HUES64 (cell line): Measurements from ENCODE around the gene SLC9A9. TPM values are rescaled to one million over a fixed set of nuclear protein-coding genes. Genes with fewer than 3 reads are reported as not detected.

Source experiments
- H3K27ac ChIP-seq: 2 replicates; pipeline ENCODE4 v1.7.0; 2013; ENCODE audit warnings: low read depth, low read length, inconsistent platforms
- H3K27me3 ChIP-seq: 2 replicates; pipeline ENCODE4 v1.6.1; 2013; ENCODE audit warnings: mild to moderate bottlenecking, low read length; ENCODE audit not compliant: insufficient read depth
- H3K36me3 ChIP-seq: 2 replicates; pipeline ENCODE4 v1.6.1; 2013; ENCODE audit warnings: mild to moderate bottlenecking, low read length; ENCODE audit not compliant: insufficient read depth
- H3K4me1 ChIP-seq: 2 replicates; pipeline ENCODE4 v1.6.1; 2013; ENCODE audit warnings: mild to moderate bottlenecking, low read length, moderate library complexity; ENCODE audit not compliant: insufficient read depth
- H3K4me3 ChIP-seq: 2 replicates; pipeline ENCODE4 v1.5.1; 2013; ENCODE audit warnings: mild to moderate bottlenecking, low read length, moderate library complexity
- H3K9ac ChIP-seq: 2 replicates; pipeline ENCODE4 v1.6.1; 2013; ENCODE audit warnings: mild to moderate bottlenecking, low read depth, low read length
- H3K9me3 ChIP-seq: 2 replicates; pipeline ENCODE4 v1.6.1; 2013; ENCODE audit warnings: low read depth, low read length; ENCODE audit not compliant: insufficient read depth
- WGBS: fragments of 150-250, 120-280 bp; methylation state at CpG from one replicate; pipeline ENCODE4 v1.1.7; 2013; ENCODE audit warnings: missing lambda C conversion rate; 5-methylcytosine and 5-hydroxymethylcytosine counted together
- polyA plus RNA-seq, 2 experiments: library from polyadenylated mRNA; stranded (reverse); fragments of 50-300 nt; gene quantifications; one replicate each; pipeline ENCODE4 v1.2.3, GENCODE V29; 2013

The SLC9A9 gene
- polyA plus RNA-seq (2013, experiment 1 of 2): 1.4 TPM
- 1.8 TPM for polyA plus RNA-seq (2013, experiment 2 of 2)

DNA sequence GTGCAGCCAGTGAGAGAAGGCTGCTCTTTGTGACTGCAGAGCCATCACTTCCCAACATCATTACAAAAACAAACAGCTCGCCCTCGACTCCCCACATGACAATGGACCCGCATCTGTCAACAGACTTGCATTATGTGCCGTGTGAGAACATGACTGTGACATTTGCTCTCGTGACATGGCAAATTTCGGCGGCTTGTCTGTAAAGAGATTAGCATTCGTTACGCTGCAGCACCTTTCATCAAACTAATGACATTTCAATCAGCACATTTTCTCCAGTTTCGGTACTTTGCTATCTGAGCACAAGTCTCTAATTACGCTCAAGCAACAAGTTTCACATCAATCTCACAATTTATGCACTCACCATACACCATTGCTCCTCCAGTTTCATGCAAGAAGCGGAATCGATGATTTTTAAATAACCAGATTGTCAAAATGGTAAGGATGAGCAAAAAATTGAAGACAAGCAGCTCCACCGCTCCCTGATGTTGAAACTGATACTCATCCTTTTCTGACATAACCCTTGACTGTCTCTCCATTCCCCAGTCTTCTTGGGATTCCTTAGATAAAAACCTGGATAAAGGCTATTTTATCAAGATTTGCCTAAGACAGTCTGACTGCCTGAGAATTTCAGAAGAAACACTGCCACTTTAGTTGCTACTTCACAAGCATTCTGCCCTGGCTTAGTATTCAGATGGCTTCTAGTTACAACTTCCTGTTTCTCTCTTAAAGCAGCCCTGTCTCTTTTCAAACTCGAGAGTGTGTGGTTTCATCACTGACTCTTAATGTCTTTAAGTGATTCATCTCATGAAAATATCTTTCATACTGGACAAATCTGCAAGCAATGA, at the start of gene SLC9A9:
Gene SLC9A9 (minus strand): TSS at position 682 of the 845 bp plus-strand sequence. CDS start 146 bp downstream, at position 536.
- Histone ChIP-seq H3K9ac (no peak within 1 kb of the TSS), H3K27ac (no peak within 1 kb of the TSS)
- WGBS: 18% methylated on average over 15 of the region's 15 CpGs

GRCh38 chr3:143897576-143898295, 49.5 kb upstream of the SLC9A9 start:
- Histone ChIP-seq H3K4me1 (no peaks in the 10 kb centered on the region), H3K9ac (no peak overlapping the region), H3K36me3 (no peaks in the 10 kb centered on the region), H3K27ac (no peak overlapping the region), H3K9me3 (no peaks in the 10 kb centered on the region), H3K4me3 (no peak overlapping the region), H3K27me3 (no peaks in the 10 kb centered on the region)
- 72% methylated on average over 7 of the region's 7 CpGs for WGBS

More for the DNA sequence above, at the start of gene SLC9A9:
- Histone ChIP-seq H3K27me3 (no peaks in the 10 kb centered on the region), H3K4me3 (peak within 1 kb of the TSS; percentile 41), H3K4me1 (peaks cover 20% of the 10 kb centered on the region; the same call in 1 of the 2 replicates), H3K9me3 (no peaks in the 10 kb centered on the region), H3K36me3 (no peaks in the 10 kb centered on the region)

- no peaks in the 10 kb centered on the region for H3K36me3 ChIP-seq
- no peaks in the 10 kb centered on the region for H3K9me3 ChIP-seq
- no peak overlapping the region for H3K4me3 ChIP-seq
- H3K27me3 ChIP-seq: no peaks in the 10 kb centered on the region
- H3K9ac ChIP-seq: no peak overlapping the region
- 93% methylated on average over 4 of the region's 4 CpGs for WGBS
- H3K4me1 ChIP-seq: no peaks in the 10 kb centered on the region
- H3K27ac ChIP-seq: no peak overlapping the region
These were observed 48.2 kb upstream of the SLC9A9 start for GRCh38 chr3:143896486-143896885.

DNA sequence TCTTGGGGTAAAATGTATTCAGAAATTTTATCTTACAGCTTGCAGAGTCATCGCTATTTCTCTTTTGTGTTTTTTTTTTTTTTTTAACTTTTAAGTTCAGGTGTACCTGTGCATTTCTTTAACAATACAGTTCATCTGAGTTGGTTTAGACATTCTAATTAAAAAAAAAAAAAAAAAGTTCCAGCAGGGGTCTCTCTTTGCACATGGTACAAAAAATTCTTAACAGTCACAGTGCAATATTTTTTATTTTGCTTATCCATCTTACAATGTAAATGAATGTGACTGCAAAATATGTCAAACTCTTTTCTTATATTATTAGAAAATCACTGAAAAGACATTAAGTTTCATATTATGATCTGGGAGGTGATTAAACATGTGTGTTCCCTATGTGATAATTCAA, 47.5 kb upstream of the SLC9A9 start:
- no peak overlapping the region for H3K4me3 ChIP-seq
- H3K9me3 ChIP-seq: no peaks in the 10 kb centered on the region
- H3K36me3 ChIP-seq: no peaks in the 10 kb centered on the region
- WGBS: no CpG with 5 or more reads among the region's 1 CpG
- H3K27ac ChIP-seq: no peak overlapping the region
- no peaks in the 10 kb centered on the region for H3K27me3 ChIP-seq
- H3K4me1 ChIP-seq: no peaks in the 10 kb centered on the region
- H3K9ac ChIP-seq: no peak overlapping the region

DNA sequence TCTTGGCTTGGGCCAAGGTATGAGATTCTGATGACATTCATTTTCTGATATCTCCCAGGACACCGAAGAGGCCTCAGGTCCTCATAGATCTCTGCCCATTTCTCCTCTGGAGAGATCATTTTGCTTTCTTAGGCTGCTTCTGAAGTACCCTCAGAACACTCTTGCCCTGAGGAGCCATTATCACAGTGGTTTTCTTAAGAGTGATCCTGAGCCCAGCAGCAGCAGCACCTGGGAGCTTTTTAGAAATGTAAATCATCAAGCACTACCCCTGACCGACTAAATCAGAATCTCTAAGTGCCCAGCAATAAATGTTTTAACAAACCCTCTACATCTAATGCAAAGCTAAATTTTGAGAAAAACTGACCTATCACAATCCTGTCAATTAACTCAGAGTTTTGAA, 40.6 kb upstream of the SLC9A9 start:
- Histone ChIP-seq H3K9me3 (no peaks in the 10 kb centered on the region), H3K4me1 (peaks cover 22% of the 10 kb centered on the region), H3K27ac (peak overlapping the region; percentile 24; the same call in 1 of the 2 replicates), H3K4me3 (no peak overlapping the region), H3K36me3 (no peaks in the 10 kb centered on the region), H3K9ac (no peak overlapping the region), H3K27me3 (no peaks in the 10 kb centered on the region)
- 18% methylated on average over 2 of the region's 2 CpGs for whole genome bisulfite sequencing

DNA sequence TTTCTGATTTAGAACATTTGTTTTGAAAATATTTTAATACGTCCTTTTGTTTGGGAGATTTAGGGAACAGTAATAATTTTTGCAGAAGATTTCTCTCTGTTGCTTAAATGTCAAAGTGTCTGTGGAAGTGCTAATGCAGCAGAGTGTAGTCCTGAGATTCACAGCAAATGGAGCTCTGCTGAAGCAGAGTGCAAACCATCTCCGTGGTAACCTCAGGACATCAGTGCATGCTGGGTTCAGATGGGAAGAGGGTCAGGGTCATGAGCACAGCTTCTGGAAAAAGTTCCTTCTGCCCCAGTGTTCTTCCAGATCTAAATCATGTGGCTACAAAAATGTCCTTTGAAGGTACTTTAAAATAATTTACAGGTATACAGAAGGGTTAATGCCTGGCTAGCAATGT, 39.9 kb upstream of the SLC9A9 start:
- Histone ChIP-seq H3K36me3 (no peaks in the 10 kb centered on the region), H3K4me1 (peaks cover 25% of the 10 kb centered on the region), H3K4me3 (no peak overlapping the region), H3K9ac (no peak overlapping the region), H3K27ac (no peak overlapping the region), H3K27me3 (no peaks in the 10 kb centered on the region), H3K9me3 (no peaks in the 10 kb centered on the region)
- 74% methylated on average over 2 of the region's 2 CpGs for WGBS

DNA sequence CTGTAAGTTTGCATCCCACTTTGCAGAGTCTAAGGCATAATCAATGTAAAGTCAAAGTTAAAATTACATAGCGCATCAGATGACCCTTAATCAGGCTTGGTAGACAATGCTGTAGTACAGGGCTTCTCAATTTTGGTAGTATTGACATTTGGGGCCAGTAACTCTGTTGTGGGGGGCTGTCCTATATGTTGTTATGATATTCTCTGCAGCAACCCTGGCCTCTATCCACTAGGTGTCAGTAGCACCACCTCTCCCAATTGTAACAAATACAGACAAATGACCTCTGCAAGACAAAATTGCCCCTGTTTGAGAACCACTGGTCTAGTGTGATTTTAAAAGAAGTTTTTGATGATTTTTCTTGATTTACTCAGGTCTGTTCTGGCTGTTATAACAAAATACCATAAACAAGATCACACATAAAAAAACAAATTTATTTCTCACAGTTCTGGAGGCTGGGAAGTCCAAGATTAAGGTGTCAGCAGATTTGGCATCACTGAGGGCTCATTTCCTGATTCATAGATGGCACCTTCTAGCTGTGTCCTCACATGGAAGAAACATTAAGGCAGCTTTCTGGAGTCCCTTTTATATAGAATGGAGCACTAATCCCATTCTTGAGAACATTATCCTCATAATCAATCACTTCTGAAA, 37.6 kb upstream of the SLC9A9 start:
- H3K27ac ChIP-seq: no peak overlapping the region
- no peaks in the 10 kb centered on the region for H3K9me3 ChIP-seq
- WGBS: 96% methylated on average over 1 of the region's 1 CpG
- H3K4me1 ChIP-seq: peaks cover 25% of the 10 kb centered on the region
- no peaks in the 10 kb centered on the region for H3K36me3 ChIP-seq
- H3K9ac ChIP-seq: no peak overlapping the region
- H3K4me3 ChIP-seq: no peak overlapping the region
- no peaks in the 10 kb centered on the region for H3K27me3 ChIP-seq

GRCh38 chr3:143884861-143885260, 36.6 kb upstream of the SLC9A9 start:
- 88% methylated on average over 3 of the region's 3 CpGs for WGBS
- Histone ChIP-seq H3K27ac (no peak overlapping the region), H3K9ac (no peak overlapping the region), H3K4me3 (no peak overlapping the region), H3K36me3 (no peaks in the 10 kb centered on the region), H3K9me3 (no peaks in the 10 kb centered on the region), H3K4me1 (peaks cover 25% of the 10 kb centered on the region), H3K27me3 (no peaks in the 10 kb centered on the region)

DNA sequence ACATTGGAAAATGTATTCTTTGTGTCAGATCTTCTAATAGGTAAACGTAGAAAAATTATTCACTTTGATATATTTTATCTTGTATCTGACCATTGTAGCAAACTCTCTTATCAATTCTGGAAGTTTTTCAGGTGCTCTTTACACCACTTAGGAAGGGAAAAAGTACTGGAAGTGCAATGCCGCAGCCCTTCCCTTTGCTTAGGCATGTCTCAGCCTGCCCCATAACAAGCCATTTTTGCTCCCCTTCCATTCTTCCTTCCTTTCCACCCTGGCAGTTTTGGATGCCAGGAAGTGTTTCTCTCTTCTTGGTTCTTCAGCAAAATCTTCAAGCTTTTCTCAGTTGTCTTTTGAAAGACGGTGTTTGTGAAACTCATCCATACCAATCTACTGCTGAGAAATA, 34.9 kb upstream of the SLC9A9 start:
- peaks cover 9% of the 10 kb centered on the region; the same call in 1 of the 2 replicates for H3K4me1 ChIP-seq
- WGBS: 100% methylated on average over 2 of the region's 3 CpGs
- no peak overlapping the region for H3K9ac ChIP-seq
- H3K36me3 ChIP-seq: no peaks in the 10 kb centered on the region
- no peaks in the 10 kb centered on the region for H3K27me3 ChIP-seq
- H3K9me3 ChIP-seq: no peaks in the 10 kb centered on the region
- no peak overlapping the region for H3K27ac ChIP-seq
- no peak overlapping the region for H3K4me3 ChIP-seq

DNA sequence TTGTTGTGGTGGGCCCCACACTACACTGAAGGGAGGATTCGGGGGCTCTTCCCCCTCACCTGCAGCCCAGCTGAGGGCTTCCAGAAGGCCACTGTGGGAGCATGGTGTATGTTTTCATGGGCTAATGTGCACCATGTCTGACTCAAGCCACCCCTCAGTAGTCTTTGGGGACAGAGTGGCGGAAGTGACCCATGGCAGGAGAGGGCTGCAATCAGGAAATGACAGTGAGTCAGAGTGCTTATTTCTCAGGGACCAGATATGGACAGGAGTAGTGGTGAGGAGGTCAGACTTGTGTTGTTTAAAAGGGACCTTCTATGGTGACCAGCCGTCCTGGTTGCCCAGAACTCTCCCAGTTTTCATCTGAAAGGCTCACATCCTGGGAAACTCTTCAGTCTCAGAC, 32.8 kb upstream of the SLC9A9 start:
- H3K4me3 ChIP-seq: no peak overlapping the region
- 93% methylated on average over 3 of the region's 3 CpGs for WGBS
- H3K27me3 ChIP-seq: no peaks in the 10 kb centered on the region
- H3K27ac ChIP-seq: no peak overlapping the region
- 0 out of 2 replicates have a peak, but pooled peaks cover 3% of the 10 kb centered on the region for H3K4me1 ChIP-seq
- no peak overlapping the region for H3K9ac ChIP-seq
- no peaks in the 10 kb centered on the region for H3K9me3 ChIP-seq
- H3K36me3 ChIP-seq: no peaks in the 10 kb centered on the region

GRCh38 chr3:143875546-143875945, 27.3 kb upstream of the SLC9A9 start:
- Histone ChIP-seq H3K9ac (no peak overlapping the region), H3K9me3 (no peaks in the 10 kb centered on the region), H3K27ac (no peak overlapping the region), H3K4me1 (no peaks in the 10 kb centered on the region), H3K36me3 (no peaks in the 10 kb centered on the region), H3K4me3 (no peak overlapping the region), H3K27me3 (no peaks in the 10 kb centered on the region)
